HG03103 (cell line): ENCODE data around the gene IFT122.
"Not testable (repeated sequence)": the region's sequence is repeated elsewhere in the genome, so short reads cannot be mapped to it uniquely, and the experiment has no call there.

Experiments used
- ATAC-seq: cut with Tn5 transposase; IDR thresholded peaks from one replicate; pipeline ENCODE4 v1.9.1; 2021; ENCODE audit warnings: low read depth; ENCODE audit not compliant: unreplicated experiment

IFT122 gene

GRCh38 chr3:129532261-129532660 lies 92.2 kb downstream of the IFT122 start:
- no peak for ATAC-seq

GRCh38 chr3:129533406-129533805 lies 93.4 kb downstream of the IFT122 start:
- ATAC-seq, result no peak

GRCh38 chr3:129534428-129535027 lies 94.5 kb downstream of the IFT122 start:
- no peak for ATAC-seq

GRCh38 chr3:129535075-129535474 lies 95.1 kb downstream of the IFT122 start:
- ATAC-seq, result no peak

- no peak for ATAC-seq
Observed at GRCh38 chr3:129536374-129536667, 96.3 kb downstream of the IFT122 start.

- ATAC-seq, result no peak
Observed at GRCh38 chr3:129536804-129537203, 96.8 kb downstream of the IFT122 start.

GRCh38 chr3:129539206-129539605 lies 99.2 kb downstream of the IFT122 start:
- no peak for ATAC-seq

GRCh38 chr3:129540776-129541516 lies 100.9 kb downstream of the IFT122 start:
- no peak for ATAC-seq

GRCh38 chr3:129542747-129543146 lies 102.7 kb downstream of the IFT122 start:
- ATAC-seq, result no peak

GRCh38 chr3:129543156-129543790 lies 103.2 kb downstream of the IFT122 start, which contains the start of gene H1-8:
Gene H1-8, plus strand, starts transcription at chr3:129543175. Its CDS starts 44 bp downstream, at chr3:129543219.
- no peak for ATAC-seq

- ATAC-seq, result no peak
Observed at GRCh38 chr3:129543999-129544398, 104.0 kb downstream of the IFT122 start.

- ATAC-seq, result not testable (repeated sequence)
Observed at GRCh38 chr3:129545951-129546350, 105.9 kb downstream of the IFT122 start.

- ATAC-seq, result no peak
Observed at GRCh38 chr3:129547241-129547640, 107.2 kb downstream of the IFT122 start.

GRCh38 chr3:129548104-129548965 lies 108.3 kb downstream of the IFT122 start:
- ATAC-seq, result no peak

GRCh38 chr3:129549006-129549800 lies 109.2 kb downstream of the IFT122 start:
- ATAC-seq, result no peak

- ATAC-seq, result no peak
Observed at GRCh38 chr3:129549805-129550204, 109.8 kb downstream of the IFT122 start.

- ATAC-seq, result no peak
Observed at GRCh38 chr3:129552287-129553050, 112.4 kb downstream of the IFT122 start.

- ATAC-seq, result no peak
Observed at GRCh38 chr3:129553171-129553570, 113.1 kb downstream of the IFT122 start.

GRCh38 chr3:129553719-129554118 lies 113.7 kb downstream of the IFT122 start:
- no peak for ATAC-seq
